SU-DHL-6 (cell line): ENCODE measurements around the gene ALG9.

Source experiments
- CTCF ChIP-seq: fragments of 200-600 bp; sonication (generic); IDR thresholded peaks from one replicate; pipeline ENCODE4 v1.5.1; 2017; ENCODE audit warnings: antibody characterized with exemption, mild to moderate bottlenecking, low read length, moderate library complexity; ENCODE audit not compliant: insufficient read depth, poor library complexity, severe bottlenecking
- EZH2phosphoT487 ChIP-seq: fragments of 200-600 bp; sonication (generic), shearing (Covaris generic); conservative IDR thresholded peaks from 2 replicates; pipeline ENCODE4 v1.6.1; 2018; ENCODE audit warnings: mild to moderate bottlenecking, antibody characterized with exemption, low read length, moderate library complexity, mixed read lengths

- TF ChIP-seq CTCF = no peak
- no peak for TF ChIP-seq EZH2phosphoT487
These were observed 98.8 kb downstream of the ALG9 start for GRCh38 chr11:111772535-111772934.
